DMS53 (cell line): ENCODE data around the gene NUDT2.

Experiments
- DNase-seq: peaks from one replicate; lab custom pipeline; 2025; lab: John Stamatoyannopoulos, UW

The NUDT2 gene

DNA sequence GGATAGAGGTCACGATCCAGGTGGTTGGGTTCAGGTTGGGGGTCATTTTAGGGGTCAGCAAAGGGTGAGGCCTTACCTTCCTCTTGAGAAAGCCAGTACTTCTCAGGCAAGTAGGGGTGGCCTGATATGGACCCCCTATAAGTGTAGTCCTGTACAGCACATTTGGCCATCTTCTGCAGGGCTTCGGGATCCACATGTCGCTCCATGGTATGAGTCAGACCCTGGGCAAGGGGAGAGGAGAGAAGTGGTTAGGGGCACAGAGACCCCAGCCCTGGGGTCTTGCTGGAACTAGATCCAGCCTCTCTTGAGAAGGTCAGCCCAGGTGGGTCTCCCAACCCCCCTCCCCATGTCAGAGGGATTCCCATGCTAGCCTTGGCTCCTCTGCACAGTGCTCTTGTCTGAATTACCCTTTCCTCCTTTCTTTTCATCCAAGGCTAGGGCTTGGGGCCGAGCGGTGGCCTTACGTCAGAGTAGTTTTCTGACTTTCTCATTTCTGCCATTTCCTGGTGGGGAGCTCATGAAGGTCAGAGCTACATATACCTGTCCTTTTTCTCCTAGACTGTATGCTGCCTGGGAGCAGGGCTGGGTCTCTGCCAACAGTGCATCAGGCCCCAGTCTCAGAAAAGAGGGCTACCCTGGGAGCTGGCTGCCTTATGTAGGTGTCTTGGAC, 56.3 kb downstream of the NUDT2 start:
- DNase-seq: no peak

DNA sequence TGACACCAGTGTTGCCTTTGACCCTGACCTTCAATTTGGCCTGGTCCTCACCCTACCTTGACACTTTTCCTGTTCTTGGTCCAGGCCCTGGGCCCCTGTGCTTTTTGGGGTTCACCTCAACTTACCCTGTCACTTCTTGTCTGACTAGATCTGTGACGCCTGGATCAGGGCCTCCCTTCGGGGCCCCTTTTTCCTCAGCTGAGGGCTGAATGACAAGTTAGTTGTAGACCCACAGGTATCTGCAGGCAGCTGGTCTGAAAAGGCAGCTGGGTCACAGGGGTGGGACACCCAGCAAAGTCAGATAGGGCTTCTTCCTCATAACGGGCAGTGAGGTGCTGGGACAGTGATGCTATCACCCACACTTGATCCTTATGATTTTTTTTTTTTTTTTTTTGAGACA, 57.3 kb downstream of the NUDT2 start:
- DNase-seq: no peak

DNA sequence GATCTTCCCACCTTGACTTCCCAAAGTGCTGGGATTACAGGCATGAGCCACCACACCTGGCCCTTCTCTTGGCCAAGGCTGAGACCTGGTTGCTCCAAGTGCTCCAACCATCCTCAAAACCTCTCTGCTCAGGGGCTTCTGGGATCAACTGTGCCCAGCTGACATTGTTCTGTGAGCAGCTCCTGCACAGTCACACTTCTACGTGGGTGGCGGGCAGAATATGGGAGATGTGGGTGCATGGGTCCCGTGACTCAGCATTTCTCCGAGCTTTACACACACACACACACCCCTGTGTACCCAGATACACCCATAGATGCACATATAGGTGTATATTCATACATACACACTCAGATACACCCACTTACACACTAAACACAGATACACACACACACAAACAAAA, 57.9 kb downstream of the NUDT2 start:
- no peak for DNase-seq

DNA sequence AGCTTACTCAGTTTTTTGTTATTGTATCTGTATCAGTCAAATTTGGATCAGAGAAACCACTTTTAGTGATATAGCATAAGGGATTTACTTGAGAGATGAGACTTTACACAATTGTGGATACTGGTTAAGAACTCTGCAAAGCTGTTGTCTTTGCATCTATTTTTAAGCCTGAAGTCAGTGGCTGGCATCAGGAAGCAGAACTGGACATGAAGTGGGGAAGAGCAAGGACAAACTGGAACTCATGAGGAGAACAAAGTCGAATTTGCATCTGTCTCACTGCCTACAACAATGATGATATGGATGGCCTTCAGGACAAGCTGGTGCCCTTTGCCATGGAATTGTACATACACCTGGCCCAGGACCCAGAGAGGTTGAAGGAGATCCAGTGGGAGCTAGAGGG, 63.1 kb downstream of the NUDT2 start:
- no peak for DNase-seq
